NCI-H526 treated with DMSO at 0.1 percent for 48 hours (cell line): Measurements from ENCODE around the gene FPGS.

Experiments used
- DNase-seq: peaks from one replicate; lab custom pipeline; 2025; lab: John Stamatoyannopoulos, UW

Gene FPGS

DNA sequence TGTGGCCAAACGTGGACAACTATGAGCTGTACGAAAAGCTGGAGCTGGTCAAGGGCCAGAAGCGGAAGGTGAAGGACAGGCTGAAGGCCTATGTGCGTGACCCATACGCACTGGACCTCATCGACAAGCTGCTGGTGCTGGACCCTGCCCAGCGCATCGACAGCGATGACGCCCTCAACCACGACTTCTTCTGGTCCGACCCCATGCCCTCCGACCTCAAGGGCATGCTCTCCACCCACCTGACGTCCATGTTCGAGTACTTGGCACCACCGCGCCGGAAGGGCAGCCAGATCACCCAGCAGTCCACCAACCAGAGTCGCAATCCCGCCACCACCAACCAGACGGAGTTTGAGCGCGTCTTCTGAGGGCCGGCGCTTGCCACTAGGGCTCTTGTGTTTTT is 13.5 kb upstream of the FPGS start:
- DNase-seq = no peak

DNA sequence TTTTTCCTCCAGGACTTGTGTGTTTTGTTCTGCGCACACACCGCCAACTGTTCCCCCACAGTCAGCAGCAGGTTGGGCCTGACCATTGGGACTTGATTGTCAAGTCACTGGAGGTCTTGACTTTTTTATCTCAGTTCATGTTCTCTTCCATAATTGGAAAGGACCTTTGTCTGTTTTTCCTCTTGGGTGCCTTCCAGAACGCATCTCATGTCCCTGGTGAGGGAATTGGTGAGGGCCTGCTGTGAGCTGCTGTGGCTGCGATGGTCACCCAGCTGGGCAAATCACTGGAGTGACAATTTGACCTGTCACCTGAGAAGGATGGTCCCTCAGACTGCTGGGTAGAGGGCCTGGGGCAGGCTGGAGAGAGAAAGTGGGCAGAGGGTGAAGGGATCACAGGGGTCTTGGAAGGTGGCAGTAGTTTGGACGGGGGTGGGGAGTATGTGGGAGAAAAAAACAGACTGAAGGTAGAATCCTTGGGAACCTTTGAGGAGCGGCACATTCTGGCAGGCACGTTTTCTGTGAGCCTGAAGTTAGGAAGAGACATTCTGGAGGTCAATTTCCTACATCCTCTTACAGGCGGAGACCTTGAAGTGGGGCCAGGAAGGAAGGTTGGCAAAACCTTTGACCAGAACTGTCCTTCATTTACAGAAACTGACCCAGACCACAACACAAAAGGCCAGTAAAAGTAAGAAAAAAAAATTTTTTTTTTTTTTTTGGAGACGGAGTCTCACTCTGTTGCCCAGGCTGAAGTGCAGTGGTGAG is 12.4 kb upstream of the FPGS start:
- DNase-seq = no peak

DNA sequence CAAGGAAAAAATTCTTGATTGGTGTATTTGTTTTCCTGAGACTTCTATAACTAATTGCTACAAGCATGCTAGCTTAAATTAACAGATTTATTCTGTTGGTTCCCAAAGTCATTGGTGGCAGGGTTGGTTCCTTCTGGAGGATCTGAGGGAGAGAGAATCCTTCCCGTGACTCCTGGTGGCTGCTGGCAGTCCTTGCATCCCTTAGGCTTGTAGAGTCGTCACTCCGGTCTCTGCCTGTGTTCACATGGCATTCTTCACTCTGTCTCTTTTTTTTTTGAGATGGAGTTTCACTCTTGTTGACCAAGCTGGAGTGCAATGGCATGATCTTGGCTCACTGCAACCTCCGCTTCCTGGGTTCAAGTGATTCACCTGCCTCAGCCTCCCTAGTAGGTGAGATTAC is 11.6 kb upstream of the FPGS start:
- no peak for DNase-seq

DNA sequence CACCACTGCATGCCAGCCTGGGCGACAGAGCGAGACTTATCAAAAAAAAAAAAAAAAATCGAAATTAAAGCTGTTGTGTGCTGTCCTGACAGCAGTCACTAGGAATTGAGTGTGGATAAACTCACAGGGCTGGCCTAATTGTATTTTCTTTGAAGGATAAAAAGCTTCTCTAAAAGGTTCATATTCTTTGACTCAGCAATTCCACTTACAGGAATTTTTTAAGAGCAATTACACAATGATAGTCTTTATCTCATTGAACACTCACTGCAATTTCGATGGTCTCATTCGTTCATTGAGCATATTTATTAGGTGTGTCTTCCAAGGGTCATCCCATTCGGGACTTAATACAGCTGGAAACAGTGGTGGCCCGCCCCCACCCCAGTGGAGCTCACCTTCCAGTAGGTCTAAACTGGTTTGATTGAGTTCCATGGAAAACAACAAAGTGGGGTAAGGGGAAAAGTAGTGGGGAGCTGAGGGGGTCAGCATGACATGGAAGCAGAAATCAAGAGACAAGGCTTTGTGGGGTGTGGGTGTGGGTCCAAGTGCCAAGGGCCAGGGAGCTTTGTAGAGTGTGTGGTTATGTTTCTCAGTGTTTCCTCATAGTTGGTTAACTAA is 10.2 kb upstream of the FPGS start:
- DNase-seq = no peak

DNA sequence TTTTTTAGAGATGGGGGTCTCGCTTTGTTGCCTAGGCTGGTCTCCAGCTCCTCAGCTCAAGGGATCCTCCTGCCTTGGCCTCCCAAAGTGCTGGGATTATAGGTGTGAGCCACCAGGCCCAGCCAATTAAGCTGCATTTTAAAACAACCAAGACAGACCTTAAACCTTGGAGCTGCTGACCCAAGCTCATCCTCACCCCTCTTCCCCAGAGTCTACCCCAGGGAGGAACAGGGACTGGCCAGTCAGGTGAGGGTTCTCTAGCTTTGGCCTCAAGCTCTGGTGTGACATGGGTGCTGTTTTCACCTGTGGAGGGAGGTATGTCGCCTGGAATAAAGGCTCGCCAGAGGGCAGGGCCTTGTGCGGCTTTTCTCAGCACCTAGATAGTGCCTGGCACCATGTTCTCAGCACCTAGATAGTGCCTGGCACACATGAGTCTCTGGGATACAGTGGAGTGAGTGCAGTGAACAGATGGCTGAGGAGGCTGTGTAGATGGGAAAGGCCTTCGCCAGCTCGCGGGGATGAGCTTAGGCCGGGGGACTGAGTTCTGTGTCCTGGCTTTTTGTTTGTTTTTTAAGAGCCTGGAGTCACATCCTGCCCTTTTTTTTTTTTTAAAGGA is 9.5 kb upstream of the FPGS start:
- no peak for DNase-seq

DNA sequence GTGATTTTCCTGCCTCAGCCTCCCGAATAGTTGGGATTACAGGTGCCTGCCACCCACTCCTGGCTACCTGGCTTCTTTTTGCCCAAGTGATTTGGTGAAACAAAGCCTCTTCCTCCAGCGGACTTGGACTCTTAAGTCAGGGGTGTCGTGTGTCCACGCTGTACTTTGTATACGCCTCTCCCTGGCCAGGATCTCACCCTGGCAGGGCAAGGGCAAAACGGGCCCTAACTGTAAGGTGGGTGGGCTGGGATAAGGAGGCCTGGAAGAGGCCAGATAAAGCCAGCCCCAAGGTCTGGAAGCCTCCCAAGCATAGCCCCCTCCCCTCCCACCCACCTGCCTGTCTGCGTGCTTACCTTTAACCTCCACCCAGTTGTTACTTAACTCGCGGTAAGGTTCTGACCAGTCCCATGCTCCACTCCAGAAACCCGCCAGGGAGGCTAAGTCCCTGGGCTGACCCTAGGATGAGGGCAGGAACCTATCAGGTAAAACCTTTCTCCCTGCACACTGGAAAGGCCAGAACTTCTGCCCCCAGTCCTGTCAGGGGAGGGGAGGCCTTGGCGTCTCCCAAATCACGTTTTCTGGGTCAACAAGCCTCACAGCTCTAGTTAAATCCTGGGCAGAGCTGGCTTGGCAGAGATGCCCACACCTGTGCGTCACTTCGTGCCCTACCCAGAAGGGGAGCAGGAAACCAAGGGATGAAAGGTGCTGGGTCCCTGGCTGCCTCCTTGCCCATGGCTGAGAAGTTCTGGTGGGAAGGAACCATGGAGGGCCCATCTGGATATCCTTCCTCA is 8.5 kb upstream of the FPGS start:
- no peak for DNase-seq

DNA sequence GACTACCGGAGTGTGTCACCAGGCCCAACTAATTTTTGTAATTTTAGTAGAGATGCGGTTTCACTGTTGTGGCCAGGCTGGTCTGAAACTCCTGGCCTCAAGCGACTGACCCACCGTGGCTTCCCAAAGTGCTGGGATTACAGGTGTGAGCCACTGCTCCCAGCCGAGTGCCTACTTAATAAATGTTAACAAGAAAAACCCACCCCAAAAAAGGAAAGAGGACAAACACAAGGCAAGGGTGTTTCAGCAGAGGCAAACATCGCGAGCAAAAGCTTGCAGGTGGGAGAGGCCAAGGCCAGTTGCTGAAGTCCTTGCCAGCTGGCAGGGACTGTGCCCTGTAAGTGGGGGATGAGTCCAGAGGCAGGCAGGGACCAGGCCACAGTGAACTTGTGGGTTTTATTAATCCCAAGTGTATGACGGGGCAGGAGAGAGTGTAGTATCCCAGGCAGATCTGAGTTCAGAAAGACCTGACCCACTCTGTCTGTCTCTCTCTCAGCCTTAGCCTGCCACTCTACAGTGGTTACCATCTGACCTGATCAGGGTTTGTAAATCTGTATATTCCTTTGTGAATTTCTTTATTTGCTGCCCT is 6.4 kb upstream of the FPGS start:
- no peak for DNase-seq

DNA sequence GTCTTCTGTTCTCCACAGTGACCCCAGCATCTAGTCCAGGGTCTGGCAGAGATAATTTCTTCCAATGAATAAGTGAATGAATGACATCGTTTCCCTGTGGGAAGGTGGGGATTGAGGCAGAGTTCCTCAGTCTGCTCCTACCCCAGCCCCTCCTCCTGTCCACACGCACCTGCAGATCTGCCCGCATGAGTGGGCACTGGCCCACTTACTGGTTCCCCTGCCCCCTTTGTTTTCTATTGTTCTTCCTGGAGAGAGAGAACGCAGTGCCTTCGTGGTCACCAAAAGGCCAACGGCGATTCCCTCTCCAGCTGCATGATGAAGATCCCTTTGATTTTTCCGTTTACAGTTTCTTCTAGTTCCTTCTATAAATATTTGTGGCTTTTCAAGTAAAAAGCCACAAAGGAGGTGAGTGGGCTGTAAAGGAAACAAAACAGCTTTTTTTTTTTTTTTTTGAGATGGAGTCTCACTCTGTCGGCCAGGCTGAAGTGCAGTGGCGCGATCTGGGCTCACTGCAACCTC is 5.8 kb upstream of the FPGS start:
- no peak for DNase-seq

DNA sequence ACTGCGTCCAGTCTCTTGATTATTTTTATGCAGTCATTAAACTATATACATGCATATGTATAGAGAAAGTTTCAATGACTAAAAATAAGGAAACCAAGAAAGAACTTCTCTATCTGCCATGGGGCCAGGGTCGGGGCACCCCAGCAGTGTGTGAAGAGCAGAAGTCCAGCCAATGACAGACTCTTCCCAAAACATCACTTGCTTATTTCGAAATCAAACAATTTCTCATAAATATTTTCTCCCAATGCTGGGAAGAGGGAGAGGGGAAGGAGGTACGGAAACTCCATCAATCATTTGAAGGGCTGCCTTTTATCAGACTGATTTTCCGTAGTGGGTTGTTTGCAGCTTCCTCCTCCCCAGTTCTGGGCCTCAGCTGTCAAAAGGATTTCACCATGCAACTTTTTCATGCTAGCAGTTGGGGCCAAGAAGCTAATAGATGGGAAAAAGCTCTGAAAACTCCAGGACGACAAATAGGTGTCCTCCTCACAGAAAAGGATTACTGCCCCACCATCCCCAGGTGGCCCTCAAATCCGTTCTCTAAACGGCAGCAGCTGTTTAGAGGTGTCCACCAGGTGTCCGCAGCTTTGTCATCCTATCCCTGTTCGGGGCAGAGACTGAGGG is 617 bp upstream of the FPGS start:
- DNase-seq = no peak

DNA sequence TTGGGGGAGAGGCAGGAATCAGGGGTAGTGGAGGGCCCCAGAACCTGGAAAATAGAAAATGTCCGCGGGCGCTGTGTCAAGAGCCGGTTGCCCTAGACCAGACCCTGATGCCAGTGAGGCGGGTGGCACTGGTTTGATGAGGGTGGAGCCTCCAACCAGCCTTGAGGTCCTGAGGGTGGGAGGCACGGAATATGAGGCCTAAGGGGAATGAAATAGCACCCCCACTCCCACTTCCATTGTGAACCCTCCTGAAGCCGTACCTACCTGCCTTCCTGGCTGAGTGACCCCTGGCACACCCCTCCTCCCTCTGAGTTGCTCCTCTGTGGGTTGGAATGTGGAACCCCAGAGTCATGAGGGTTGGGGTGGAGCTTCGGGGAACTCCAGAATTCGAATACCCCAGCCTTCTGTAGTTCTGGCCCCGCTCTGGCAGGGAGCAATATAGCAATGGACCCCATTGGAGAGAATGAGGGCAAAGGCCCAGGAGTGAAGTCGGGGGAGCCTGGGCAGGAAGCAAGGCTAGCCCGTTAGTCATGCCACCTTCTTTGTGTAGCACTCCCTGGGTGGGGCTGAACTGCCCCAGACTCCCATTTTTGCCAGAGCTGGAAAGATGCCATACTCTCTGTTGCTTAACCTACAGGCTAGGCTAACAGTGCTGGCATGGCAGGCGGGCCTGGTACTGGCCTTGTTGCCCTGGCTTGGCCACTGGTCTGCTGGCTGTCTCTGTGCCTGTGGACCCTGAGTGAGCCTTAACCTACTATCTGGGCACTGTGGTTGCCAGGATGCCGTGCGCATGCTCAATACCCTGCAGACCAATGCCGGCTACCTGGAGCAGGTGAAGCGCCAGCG is 1.0 kb downstream of the FPGS start:
- no peak for DNase-seq

DNA sequence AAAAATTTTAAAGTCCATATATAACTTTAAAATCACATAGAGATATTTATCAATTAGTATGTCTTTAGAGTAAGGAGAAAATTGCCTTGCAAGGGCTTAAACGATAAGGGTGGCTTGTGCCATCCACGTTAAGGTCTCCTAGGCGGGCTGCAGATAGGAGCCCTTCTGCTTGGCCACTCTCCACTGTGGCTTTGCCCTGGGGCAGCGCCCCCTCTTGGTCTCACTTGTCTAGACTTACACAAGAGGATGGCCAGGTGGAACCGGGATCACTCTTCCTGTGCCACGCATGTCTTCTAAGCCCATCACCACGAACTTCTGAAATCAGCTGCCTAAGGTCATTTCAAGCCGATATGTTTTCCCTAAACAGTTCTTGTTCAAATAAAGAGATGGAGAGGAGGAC is 2.9 kb downstream of the FPGS start:
- no peak for DNase-seq

DNA sequence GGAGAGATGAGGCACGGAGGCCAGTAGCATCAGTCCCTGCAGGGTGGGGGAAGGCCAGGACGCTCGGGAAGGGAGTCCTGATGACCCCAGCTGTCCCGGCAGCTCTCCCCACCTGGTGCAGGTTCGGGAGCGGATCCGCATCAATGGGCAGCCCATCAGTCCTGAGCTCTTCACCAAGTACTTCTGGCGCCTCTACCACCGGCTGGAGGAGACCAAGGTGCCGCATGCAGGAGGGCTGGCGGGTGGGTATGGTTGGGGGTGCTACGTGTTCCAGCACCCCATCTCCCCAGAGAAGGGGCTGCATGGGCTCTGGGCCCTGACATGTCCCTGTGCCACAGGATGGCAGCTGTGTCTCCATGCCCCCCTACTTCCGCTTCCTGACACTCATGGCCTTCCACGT is 4.2 kb downstream of the FPGS start:
- DNase-seq = no peak

DNA sequence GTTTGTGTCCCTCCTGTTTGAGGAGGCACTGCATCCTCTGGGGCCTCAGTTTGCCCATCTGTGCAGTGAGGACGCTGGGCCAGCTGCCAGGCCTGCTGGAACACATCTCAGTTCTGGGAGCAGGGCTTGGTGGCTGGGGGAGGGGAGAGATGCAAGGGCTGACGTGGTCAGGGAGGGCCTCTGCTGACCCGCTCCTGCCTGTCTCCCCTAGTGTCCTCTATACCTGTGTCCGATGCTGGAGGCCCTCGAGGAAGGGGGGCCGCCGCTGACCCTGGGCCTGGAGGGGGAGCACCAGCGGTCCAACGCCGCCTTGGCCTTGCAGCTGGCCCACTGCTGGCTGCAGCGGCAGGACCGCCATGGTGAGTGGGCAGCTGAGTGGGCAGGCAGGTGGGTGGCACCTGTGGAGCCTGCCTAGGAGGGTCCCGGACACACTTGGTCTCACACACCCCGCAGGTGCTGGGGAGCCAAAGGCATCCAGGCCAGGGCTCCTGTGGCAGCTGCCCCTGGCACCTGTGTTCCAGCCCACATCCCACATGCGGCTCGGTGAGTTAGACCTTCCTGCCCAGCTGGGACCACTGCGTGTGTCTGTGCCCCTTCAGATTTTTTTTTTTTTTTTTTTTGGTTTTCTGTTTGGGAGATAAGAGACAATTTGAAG is 5.8 kb downstream of the FPGS start:
- no peak for DNase-seq

DNA sequence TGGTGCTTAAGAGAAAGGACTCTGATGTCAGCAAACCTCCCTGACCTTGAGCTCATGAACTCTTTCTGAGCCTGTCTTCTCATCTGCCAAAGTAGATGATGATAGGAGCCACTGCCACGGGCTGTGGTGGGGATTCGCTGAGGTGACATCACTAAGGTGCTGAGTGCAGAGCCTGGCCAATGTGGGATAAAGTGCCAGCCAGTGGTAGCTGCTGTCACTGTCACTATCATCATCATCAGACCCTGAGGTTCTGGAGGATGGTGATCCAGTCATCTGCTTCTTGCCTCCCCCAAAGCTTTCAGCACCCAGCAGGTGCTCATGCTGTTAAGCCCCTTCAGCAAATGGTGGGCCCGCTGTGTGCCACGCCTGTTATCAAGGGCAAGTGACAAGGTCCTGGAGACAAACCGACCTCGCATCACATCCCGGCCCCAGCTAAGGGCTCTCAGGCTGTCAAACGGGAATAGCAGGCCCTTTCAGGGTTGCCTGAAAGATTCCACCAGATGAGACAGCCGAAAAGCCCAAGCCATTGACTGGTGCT is 6.4 kb downstream of the FPGS start:
- DNase-seq = no peak

DNA sequence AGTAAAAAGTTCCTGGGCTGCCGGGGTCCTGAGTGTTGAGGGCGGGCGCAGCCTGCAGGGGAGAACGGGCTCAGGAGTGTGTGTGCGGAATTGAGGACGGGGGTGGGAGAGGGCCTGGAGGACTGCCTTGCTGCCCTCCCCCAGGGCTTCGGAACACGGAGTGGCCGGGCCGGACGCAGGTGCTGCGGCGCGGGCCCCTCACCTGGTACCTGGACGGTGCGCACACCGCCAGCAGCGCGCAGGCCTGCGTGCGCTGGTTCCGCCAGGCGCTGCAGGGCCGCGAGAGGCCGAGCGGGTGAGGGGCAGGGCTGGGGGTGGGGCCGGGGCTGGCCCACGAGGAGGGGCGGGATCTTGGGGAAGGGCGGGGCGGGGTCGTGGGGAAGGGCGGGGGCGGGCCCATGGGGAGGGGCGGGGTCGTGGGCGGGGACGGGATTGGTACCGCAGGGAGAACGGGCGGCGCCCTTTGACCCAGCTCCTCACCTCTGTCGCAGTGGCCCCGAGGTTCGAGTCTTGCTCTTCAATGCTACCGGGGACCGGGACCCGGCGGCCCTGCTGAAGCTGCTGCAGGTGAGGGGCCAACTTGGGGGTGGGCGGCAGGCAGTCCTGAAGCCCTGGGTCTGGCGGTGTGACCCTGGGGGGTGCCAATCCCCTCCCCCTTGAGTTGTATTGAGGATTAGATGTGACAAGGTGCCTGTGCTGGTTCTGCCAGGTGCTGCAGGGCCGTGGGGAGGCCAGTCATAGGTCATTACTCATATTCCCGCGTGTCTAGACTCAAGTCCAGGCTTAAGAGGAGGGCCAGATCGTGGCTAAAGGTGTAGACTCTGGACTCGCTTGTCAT is 7.1 kb downstream of the FPGS start:
- DNase-seq = no peak

DNA sequence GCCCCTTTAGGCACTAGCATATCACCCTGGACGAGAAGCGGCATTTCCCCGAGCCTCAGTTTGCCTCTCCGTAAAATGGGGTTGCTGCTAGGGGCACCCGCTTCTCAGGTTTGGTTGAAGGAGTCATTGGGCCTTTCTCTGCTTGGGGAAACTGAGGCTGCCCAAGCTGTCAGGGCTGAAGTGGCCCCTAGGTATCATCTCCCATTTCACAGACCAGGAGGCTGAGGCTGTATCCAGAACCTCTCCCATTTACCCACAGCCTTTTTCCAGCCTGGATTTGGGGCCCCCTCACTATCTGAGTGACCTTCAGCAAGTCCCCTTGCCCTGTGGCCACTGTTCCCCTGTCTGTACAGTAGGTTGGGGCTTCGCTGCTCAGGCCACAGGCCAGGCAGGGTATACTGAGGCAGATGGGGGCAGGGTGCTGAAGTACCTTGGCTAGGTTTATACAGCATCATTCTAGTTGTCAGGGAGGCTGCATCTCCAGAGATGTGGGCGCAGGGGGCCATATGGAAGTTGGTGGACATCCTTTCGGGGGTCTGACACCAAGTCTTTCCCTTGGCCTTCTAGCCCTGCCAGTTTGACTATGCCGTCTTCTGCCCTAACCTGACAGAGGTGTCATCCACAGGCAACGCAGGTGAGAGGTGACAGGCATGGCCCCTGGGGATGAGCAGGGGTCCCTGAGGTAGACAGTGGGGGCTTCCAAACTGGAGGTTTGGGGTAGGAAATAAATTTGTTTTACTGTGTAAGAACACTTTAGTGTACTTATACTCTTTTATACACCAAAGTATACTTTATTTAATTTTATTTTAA is 7.9 kb downstream of the FPGS start:
- DNase-seq = no peak

DNA sequence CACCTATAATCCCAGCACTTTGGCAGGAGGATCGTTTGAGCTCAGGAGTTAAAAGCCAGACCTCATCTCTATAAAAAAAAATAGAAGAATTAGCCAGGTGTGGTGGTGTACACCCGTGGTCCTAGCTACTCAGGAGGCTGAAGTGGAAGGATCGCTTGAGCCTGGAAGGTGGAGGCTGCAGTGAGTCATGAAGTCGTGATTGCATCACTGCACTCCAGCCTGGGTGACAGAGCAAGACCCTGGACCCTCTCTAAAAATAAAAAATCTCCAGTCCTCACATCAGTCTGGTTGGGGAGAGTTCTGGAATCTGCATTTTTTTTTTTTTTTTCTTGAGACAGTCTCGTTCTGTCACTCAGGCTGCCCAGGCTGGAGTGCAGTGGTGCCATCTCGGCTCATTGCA is 9.3 kb downstream of the FPGS start:
- DNase-seq = no peak
